ENCODE results near the gene ZCCHC10.
"Not testable (repeated sequence)": the region's sequence is repeated elsewhere in the genome, so short reads cannot be mapped to it uniquely, and the experiment has no call there.

Gene ZCCHC10

DNA sequence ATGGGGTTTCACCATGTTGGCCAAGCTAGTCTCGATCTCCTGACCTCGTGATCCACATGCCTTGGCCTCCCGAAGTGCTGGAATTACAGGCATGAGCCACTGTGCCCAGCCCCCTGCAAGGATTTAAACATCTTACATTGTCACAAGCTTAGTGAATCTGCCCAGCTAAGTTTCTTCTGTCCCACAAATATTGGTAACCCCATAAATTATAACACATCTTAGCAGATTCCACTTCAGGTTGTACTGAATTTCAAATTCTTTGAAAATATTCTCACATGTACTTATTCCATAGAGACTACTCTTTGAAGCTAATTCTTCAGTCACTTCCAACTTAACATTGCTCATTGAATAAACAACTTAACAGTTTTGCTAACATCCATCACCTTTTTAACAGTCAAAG lies 49.5 kb downstream of the ZCCHC10 start:
- Histone ChIP-seq H3K4me2 (ENCODE audit: low read length) (no peak overlapping the region), H3K27me3 (ENCODE audit: insufficient read depth, low read length) (no peaks in the 10 kb centered on the region), H3K9me3 (ENCODE audit: low read length) (no peaks in the 10 kb centered on the region), H3K9ac (ENCODE audit: low read length) (no peak overlapping the region), H2AFZ (ENCODE audit: low read length) (no peak overlapping the region), H3K4me1 (ENCODE audit: insufficient read depth, low read length, severe bottlenecking) (no peaks in the 10 kb centered on the region), H3K4me3 (ENCODE audit: low read depth, low read length, poor library complexity, severe bottlenecking) (no peak overlapping the region), H4K20me1 (ENCODE audit: insufficient read depth, low read length) (no peaks in the 10 kb centered on the region), H3K27ac (ENCODE audit: low read depth, low read length, poor library complexity, severe bottlenecking) (no peak overlapping the region), H3F3A (ENCODE audit: insufficient read depth, low read length) (no peaks in the 10 kb centered on the region), H3K9me2 (ENCODE audit: low read depth, low read length) (no peaks in the 10 kb centered on the region), H3K36me3 (ENCODE audit: insufficient read depth, low read length) (no peaks in the 10 kb centered on the region), H3K79me2 (ENCODE audit: insufficient read depth, low read length) (no peaks in the 10 kb centered on the region)
- TF ChIP-seq, protein P1, sequence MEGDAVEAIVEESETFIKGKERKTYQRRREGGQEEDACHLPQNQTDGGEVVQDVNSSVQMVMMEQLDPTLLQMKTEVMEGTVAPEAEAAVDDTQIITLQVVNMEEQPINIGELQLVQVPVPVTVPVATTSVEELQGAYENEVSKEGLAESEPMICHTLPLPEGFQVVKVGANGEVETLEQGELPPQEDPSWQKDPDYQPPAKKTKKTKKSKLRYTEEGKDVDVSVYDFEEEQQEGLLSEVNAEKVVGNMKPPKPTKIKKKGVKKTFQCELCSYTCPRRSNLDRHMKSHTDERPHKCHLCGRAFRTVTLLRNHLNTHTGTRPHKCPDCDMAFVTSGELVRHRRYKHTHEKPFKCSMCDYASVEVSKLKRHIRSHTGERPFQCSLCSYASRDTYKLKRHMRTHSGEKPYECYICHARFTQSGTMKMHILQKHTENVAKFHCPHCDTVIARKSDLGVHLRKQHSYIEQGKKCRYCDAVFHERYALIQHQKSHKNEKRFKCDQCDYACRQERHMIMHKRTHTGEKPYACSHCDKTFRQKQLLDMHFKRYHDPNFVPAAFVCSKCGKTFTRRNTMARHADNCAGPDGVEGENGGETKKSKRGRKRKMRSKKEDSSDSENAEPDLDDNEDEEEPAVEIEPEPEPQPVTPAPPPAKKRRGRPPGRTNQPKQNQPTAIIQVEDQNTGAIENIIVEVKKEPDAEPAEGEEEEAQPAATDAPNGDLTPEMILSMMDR (IDR thresholded peaks at IDR 0.05; ENCODE audit: low read length): no peak

DNA sequence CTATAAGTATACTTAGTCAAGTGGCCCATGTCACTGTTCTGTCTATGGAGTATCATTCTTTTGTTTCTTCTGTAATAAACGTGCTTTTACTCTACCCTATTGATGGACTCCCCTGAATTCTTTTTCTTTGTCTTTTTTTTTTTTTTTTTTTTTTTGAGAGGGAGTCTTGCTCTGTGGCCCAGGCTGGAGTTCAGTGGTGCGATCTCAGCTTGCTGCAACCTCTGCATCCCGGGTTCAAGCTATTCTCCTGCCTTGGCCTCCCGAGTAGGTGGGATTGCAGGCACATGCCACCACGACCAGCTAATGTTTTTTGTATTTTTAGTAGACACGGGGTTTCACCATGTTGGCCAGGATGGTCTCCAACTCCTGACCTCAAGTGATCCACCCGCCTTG lies 53.9 kb downstream of the ZCCHC10 start:
- not testable (repeated sequence) for H3K9me2 ChIP-seq (ENCODE audit: low read depth, low read length); H3F3A ChIP-seq (ENCODE audit: insufficient read depth, low read length); H3K9me3 ChIP-seq (ENCODE audit: low read length); H3K79me2 ChIP-seq (ENCODE audit: insufficient read depth, low read length); H3K27me3 ChIP-seq (ENCODE audit: insufficient read depth, low read length); H3K4me2 ChIP-seq (ENCODE audit: low read length); H3K4me1 ChIP-seq (ENCODE audit: insufficient read depth, low read length, severe bottlenecking); H3K27ac ChIP-seq (ENCODE audit: low read depth, low read length, poor library complexity, severe bottlenecking); H3K4me3 ChIP-seq (ENCODE audit: low read depth, low read length, poor library complexity, severe bottlenecking); H3K36me3 ChIP-seq (ENCODE audit: insufficient read depth, low read length); H4K20me1 ChIP-seq (ENCODE audit: insufficient read depth, low read length); H2AFZ ChIP-seq (ENCODE audit: low read length); H3K9ac ChIP-seq (ENCODE audit: low read length)

DNA sequence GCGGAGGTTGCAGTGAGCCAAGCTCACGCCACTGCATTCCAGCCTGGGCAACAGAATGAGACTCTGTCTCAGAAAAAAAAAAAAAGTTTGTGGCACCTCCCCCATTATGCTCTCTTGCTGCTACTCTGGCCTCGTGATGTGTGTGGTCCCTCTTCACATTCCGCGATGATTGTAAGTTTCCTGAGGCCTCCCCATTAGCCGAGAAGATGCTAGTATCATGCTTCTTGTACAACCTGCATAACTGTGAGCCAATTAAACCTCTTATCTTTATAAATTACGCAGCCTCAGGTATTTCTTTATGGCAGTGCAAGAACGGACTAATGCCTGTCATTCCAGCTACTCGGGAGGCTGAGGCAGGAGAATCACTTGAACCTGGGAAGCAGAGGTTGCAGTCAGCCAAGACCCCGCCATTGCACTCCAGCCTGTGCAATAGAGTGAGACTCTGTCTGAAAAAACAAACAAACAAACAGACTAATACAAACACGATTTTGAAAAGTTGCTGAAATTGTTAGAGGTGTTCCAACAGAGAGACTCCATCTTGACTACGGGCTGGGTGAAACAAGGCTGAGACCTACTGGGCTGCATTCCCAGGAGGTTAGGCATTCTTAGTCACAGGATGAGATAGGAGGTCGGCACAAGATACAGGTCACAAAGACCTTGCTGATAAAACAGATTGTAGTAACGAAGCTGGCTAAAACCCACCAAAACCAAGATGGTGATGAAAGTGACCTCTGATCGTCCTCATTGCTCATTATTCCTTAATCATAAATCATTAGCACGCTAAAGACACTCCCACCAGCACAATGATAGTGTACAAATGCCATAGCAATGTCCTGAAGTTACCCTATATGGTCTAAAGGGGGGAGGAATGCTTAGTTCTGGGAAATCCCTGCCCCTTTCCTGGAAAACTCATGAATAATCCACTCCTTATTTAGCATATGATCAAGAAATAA lies 54.6 kb downstream of the ZCCHC10 start:
- H2AFZ ChIP-seq (ENCODE audit: low read length): no peak overlapping the region
- H3K4me2 ChIP-seq (ENCODE audit: low read length): no peak overlapping the region
- no peaks in the 10 kb centered on the region for H3K36me3 ChIP-seq (ENCODE audit: insufficient read depth, low read length)

More for the DNA sequence above, 54.6 kb downstream of the ZCCHC10 start:
- no peaks in the 10 kb centered on the region for H3K4me1 ChIP-seq (ENCODE audit: insufficient read depth, low read length, severe bottlenecking)
- no peaks in the 10 kb centered on the region for H3F3A ChIP-seq (ENCODE audit: insufficient read depth, low read length)
- H4K20me1 ChIP-seq (ENCODE audit: insufficient read depth, low read length): no peaks in the 10 kb centered on the region
- H3K4me3 ChIP-seq (ENCODE audit: low read depth, low read length, poor library complexity, severe bottlenecking): no peak overlapping the region
- H3K27ac ChIP-seq (ENCODE audit: low read depth, low read length, poor library complexity, severe bottlenecking): no peak overlapping the region
- H3K9ac ChIP-seq (ENCODE audit: low read length): no peak overlapping the region
- no peaks in the 10 kb centered on the region for H3K9me2 ChIP-seq (ENCODE audit: low read depth, low read length)
- no peaks in the 10 kb centered on the region for H3K27me3 ChIP-seq (ENCODE audit: insufficient read depth, low read length)
- TF ChIP-seq, protein P1 (IDR thresholded peaks at IDR 0.05; ENCODE audit: low read length): no peak
- no peak for TF ChIP-seq EZH2 (IDR thresholded peaks at IDR 0.05; ENCODE audit: borderline replicate concordance, low read length)
- no peaks in the 10 kb centered on the region for H3K9me3 ChIP-seq (ENCODE audit: low read length)
- H3K79me2 ChIP-seq (ENCODE audit: insufficient read depth, low read length): no peaks in the 10 kb centered on the region

Data from OCI-LY1 (cell line).